Stomach (tissue), 9 donors: Measurements from ENCODE around the gene SORCS2. TPM values are rescaled to one million over a fixed set of nuclear protein-coding genes. Genes with fewer than 3 reads are reported as not detected.

Source experiments
- DNase-seq, 2 donors: peaks; one replicate each; pipeline versions ENCODE4 v3.0.0 to v3.0.0-alpha.2; 2013 to 2019
- H3K27ac ChIP-seq, 5 donors: fragments of 200-600 bp in 4 of 5; sonication (generic) in 4 of 5; one replicate each; pipeline ENCODE4 v1.5.1; 2013 to 2019; ENCODE audit warnings: mild to moderate bottlenecking in 1 of 5, moderate library complexity in 1 of 5
- H3K27me3 ChIP-seq, 3 donors: fragments of 200-600 bp; sonication (generic); one replicate each; pipeline ENCODE4 v1.5.1; 2017 to 2019; ENCODE audit warnings: mixed run types in 1 of 3
- H3K36me3 ChIP-seq, 4 donors: fragments of 200-600 bp; sonication (generic); 1 replicate in 3 of 4; 2 replicates in 1 of 4; pipeline ENCODE4 v1.5.1; 2016 to 2019
- H3K4me1 ChIP-seq, 4 donors: fragments of 200-600 bp; sonication (generic); one replicate each; pipeline ENCODE4 v1.5.1; 2016 to 2019
- H3K4me3 ChIP-seq, 4 donors: fragments of 200-600 bp; sonication (generic) in 3 of 4; one replicate each; pipeline ENCODE4 v1.5.1; 2016 to 2019; ENCODE audit warnings: mild to moderate bottlenecking in 1 of 4
- H3K9me3 ChIP-seq, 4 donors: fragments of 200-600 bp; sonication (generic); one replicate each; pipeline ENCODE4 v1.5.1; 2016 to 2019
- EP300 ChIP-seq: sonication (generic); formaldehyde crosslinking; IDR thresholded peaks from one replicate; pipeline ENCODE4 v1.6.1; 2017; ENCODE audit warnings: antibody characterized with exemption
- POLR2A ChIP-seq, 4 donors: fragments of 450-650 bp; IDR thresholded peaks; one replicate each; pipeline ENCODE4 v1.6.1; 2016; ENCODE audit warnings: antibody characterized with exemption in 4 of 4, control low read depth in 2 of 4, mild to moderate bottlenecking in 1 of 4, moderate library complexity in 1 of 4
- POLR2AphosphoS5 ChIP-seq, 3 donors: sonication (generic); formaldehyde crosslinking; IDR thresholded peaks; one replicate each; pipeline ENCODE4 v1.6.1; 2016; ENCODE audit warnings: antibody characterized with exemption in 3 of 3
- WGBS, 5 donors: extraction: QIAGEN DNeasy Blood & Tissue Kit in 3 of 5; methylation state at CpG; one replicate each; pipeline versions ENCODE4 v1.1.5 to v1.1.7; 2013 to 2018; 5-methylcytosine and 5-hydroxymethylcytosine counted together
- intact Hi-C: fragments of 100-400 bp; cut with DNase I; formaldehyde crosslinking; loops from one replicate; pipeline ENCODE4 v1.15.1; 2023; ENCODE audit warnings: low total_unique reads
- polyA plus RNA-seq, 3 donors: library from polyadenylated mRNA; stranded (reverse); fragments of 200-250 nt; gene quantifications; one replicate each; pipeline ENCODE4 v1.2.3, GENCODE V29; 2013
- total RNA-seq, 5 donors: library from RNA; depleted of rRNA; stranded (reverse); fragments of >200 nt; gene quantifications; one replicate each; pipeline versions ENCODE4 v1.1.0 to v1.2.3, GENCODE V29; 2014 to 2016
- TF ChIP-seq, protein P1 (sequence below), 7 experiments: fragments of 450-650 bp in 4 of 7; fragments of 200-600 bp in 3 of 7; sonication (generic) in 3 of 7; IDR thresholded peaks; one replicate each; pipeline ENCODE4 v1.5.1; 2016 to 2019; ENCODE audit warnings: antibody characterized with exemption in 7 of 7, control low read depth in 2 of 7, mild to moderate bottlenecking in 1 of 7
- donor health status: healthy with polysubstance abuse.
- donor health status: Bipolar disorder and iron deficiency.
- donor health status: healthy.

Gene SORCS2
- total and polyA plus RNA-seq, 8 donors, result under 0.01 to 13.0 (median 0.50) TPM; not detected in 1

DNA sequence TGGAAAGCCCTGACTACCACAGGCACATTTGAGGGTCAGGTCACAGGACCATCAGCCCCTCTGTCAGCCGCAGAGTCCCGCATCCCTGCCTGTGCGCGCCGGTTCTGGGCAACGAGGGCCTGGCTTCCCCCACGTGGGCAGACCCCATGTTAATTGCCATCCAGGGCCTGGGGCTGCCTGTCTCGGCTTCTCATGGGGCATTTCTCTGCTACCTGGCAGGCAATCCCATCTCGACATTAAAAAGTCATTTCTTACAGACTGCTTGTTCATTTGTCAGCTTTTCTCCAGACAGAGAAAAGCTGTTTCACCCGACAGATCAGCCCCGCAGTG, 45.6 kb upstream of the SORCS2 start:
- DNase-seq, result no peak
- H3K4me3 ChIP-seq, result no peak overlapping the region
- intact Hi-C loops, result no loop called here
- no peak overlapping the region for H3K27ac ChIP-seq
- 74 to 81% (median 80%) methylated on average over 11 of the region's 11 CpGs for WGBS, 5 donors
- no peak for TF ChIP-seq POLR2AphosphoS5 (IDR thresholded peaks at IDR 0.05)
- no peaks in the 10 kb centered on the region for H3K36me3 ChIP-seq
- no peaks in the 10 kb centered on the region for H3K27me3 ChIP-seq
- H3K9me3 ChIP-seq, result no peaks in the 10 kb centered on the region
- H3K4me1 ChIP-seq, result no peaks in the 10 kb centered on the region

DNA sequence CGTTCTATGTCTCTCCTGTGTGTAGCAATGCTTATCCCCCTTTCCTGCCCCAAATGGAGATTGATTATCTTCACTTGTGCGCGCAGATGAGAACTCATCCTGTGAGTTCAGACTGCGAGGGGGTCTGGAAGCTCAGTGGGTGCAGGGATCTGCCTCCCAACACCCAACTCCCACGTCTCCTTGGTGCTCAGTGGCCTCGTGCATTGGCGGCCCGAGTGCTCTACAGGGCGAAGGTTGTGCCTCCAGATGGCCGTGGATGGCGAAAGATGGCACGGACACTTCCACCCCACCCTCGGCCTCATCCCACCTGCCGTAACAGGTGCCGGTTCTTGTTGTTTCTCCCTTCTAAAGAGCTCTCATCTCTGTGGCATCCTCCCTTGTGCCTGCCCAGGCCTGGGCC, 45.1 kb upstream of the SORCS2 start:
- WGBS, 5 donors, result 78 to 89% (median 84%) methylated on average over 15 of the region's 15 CpGs
- Histone ChIP-seq H3K27ac (no peak overlapping the region), H3K27me3 (no peaks in the 10 kb centered on the region), H3K4me3 (no peak overlapping the region), H3K36me3 (no peaks in the 10 kb centered on the region), H3K9me3 (no peaks in the 10 kb centered on the region), H3K4me1 (no peaks in the 10 kb centered on the region)
- intact Hi-C loops, result no loop called here
- TF ChIP-seq, protein P1, sequence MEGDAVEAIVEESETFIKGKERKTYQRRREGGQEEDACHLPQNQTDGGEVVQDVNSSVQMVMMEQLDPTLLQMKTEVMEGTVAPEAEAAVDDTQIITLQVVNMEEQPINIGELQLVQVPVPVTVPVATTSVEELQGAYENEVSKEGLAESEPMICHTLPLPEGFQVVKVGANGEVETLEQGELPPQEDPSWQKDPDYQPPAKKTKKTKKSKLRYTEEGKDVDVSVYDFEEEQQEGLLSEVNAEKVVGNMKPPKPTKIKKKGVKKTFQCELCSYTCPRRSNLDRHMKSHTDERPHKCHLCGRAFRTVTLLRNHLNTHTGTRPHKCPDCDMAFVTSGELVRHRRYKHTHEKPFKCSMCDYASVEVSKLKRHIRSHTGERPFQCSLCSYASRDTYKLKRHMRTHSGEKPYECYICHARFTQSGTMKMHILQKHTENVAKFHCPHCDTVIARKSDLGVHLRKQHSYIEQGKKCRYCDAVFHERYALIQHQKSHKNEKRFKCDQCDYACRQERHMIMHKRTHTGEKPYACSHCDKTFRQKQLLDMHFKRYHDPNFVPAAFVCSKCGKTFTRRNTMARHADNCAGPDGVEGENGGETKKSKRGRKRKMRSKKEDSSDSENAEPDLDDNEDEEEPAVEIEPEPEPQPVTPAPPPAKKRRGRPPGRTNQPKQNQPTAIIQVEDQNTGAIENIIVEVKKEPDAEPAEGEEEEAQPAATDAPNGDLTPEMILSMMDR (IDR thresholded peaks at IDR 0.05), result no peak
- TF ChIP-seq EP300 (no peak), POLR2AphosphoS5 (IDR thresholded peaks at IDR 0.05) (no peak), POLR2A (IDR thresholded peaks at IDR 0.05) (no peak)
- DNase-seq, result no peak

DNA sequence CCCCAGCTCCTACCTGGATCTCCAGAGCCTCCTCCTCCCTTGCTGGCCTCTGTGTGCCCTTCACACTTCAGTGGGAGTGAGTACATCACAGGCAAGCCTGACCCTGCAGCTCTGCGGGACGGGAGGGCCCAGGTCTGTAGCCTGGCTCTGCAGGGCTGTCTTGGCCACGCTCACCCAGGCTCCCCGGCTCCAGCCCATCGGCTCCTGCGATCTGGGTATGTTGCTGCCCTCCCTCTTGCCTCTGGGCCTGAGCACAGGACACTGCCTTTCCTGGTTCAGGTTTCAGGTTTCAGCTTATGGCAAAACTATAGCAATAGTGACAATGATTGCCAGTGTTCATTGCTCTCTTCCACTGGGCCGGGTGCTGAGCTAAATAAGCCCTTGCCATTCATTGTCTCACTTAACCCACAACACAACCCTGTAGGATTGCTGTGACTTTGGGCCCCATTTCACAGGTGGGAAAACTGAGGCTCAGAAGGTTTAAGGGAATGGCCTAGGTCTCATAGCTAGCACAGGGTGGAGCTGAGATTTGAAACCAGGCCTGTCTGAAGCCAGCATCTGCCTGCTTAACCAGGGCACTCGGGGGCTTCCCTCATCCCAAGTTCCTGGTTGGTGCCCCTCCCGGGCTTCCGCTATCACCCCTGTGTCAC, 44.6 kb upstream of the SORCS2 start:
- no peak for DNase-seq
- intact Hi-C loops, result no loop called here
- Histone ChIP-seq H3K27me3 (no peaks in the 10 kb centered on the region), H3K9me3 (no peaks in the 10 kb centered on the region), H3K27ac (no peak overlapping the region), H3K4me1 (no peaks in the 10 kb centered on the region), H3K36me3 (no peaks in the 10 kb centered on the region), H3K4me3 (no peak overlapping the region)
- TF ChIP-seq, protein P1 (IDR thresholded peaks at IDR 0.05), result no peak
- TF ChIP-seq POLR2AphosphoS5 (IDR thresholded peaks at IDR 0.05), result no peak
- TF ChIP-seq EP300, result no peak
- no peak for TF ChIP-seq POLR2A (IDR thresholded peaks at IDR 0.05)
- WGBS, 5 donors, result 70 to 80% (median 78%) methylated on average over 6 to 10 of the region's 10 CpGs

DNA sequence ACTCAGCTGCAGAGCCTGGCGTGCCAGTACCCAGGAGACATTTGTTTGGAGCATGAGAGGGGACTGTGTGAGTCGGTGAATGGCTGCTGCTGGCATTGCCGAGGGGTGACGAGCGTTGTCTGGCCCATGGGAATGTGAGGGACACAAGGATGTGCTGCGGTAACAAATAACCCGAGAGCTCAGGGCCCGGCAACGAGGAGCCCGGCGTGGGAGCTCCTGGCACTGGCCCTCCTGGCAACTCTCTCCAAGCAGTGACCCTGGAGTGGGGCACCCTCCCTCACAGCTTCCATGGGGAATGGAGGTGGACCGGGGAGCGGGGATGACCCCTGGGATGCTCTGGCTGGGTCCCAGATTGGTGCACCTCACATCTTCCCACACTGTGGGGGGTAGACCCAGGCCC, 44.0 kb upstream of the SORCS2 start:
- Histone ChIP-seq H3K4me3 (no peak overlapping the region), H3K36me3 (no peaks in the 10 kb centered on the region), H3K9me3 (no peaks in the 10 kb centered on the region), H3K27ac (no peak overlapping the region), H3K27me3 (no peaks in the 10 kb centered on the region), H3K4me1 (no peaks in the 10 kb centered on the region)
- 86 to 96% (median 89%) methylated on average over 12 to 13 of the region's 13 CpGs for WGBS, 5 donors
- intact Hi-C loops, result no loop called here
- no peak for DNase-seq
- no peak for TF ChIP-seq POLR2AphosphoS5 (IDR thresholded peaks at IDR 0.05)
- TF ChIP-seq EP300, result no peak
- no peak for TF ChIP-seq POLR2A (IDR thresholded peaks at IDR 0.05)
- TF ChIP-seq, protein P1 (IDR thresholded peaks at IDR 0.05), result no peak

DNA sequence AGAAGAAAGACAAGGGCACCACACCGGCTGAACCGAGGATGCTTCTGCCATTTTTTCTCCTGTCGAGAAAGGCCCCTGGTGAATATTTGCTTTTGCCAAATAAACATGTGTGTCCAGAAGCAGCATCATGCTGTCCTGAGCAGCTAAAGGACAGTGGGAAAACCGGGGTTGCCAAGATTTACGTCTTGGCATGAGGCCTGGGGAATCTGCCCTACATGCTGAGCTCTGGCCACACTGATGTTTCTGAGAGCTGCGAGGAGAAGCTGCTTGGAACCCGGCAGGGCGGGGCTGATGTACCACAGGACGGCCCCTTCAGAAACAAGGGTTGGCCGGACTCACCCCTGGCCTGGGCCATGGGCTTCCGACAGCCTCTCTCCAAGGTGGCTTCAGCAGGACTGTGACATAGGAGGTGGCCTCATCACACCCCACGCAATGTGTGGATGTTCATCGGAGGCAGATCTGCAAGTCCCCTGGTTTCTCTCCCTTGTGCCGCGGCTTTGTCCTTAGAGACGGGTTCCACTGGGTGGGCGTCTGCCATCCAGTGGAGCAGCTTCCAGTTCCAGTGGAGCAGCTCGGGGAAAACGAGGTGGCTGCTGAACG, 42.2 kb upstream of the SORCS2 start:
- peak in 1 of 2 donors; percentile 37 for DNase-seq
- no peak overlapping the region for H3K4me3 ChIP-seq
- H3K27ac ChIP-seq, result no peak overlapping the region
- no peaks in the 10 kb centered on the region for H3K9me3 ChIP-seq
- no peak for TF ChIP-seq EP300
- no peak for TF ChIP-seq POLR2AphosphoS5 (IDR thresholded peaks at IDR 0.05)
- TF ChIP-seq POLR2A (IDR thresholded peaks at IDR 0.05), result no peak
- H3K4me1 ChIP-seq, result no peaks in the 10 kb centered on the region
- H3K36me3 ChIP-seq, result no peaks in the 10 kb centered on the region
- 79 to 81% (median 80%) methylated on average over 18 to 20 of the region's 20 CpGs for WGBS, 5 donors
- intact Hi-C loops, result no loop called here
- H3K27me3 ChIP-seq, result peaks cover 0 to 14% (median 0%) of the 10 kb centered on the region in 3 donors
